ENCODE measurements around the gene SCN10A. TPM values are rescaled to one million over a fixed set of nuclear protein-coding genes. Genes with fewer than 3 reads are reported as not detected.

SCN10A gene
- total and polyA plus RNA-seq, 9 donors = 0.05 TPM; not detected in 8

DNA sequence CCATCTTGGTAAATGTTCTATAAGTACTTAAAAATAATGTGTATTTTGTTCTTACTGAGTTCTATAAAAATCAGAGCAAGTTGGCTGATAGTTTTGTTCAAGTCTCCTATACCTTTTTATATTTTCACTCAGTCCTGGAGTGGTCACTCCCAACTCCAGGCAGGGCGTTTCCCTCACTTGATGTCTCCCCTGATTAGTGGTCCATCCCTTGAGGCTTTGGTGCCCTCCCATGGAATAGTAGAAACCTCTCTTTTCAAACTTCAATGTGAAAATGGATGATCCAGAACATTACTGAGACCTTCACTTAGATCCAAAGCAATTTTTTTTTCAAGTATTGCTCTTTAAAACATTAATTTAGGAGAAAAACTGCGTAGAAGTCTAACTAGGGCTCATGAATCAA, 25.0 kb upstream of the SCN10A start:
- DNase-seq = no peak
- Histone ChIP-seq H3K27ac (no peak overlapping the region), H3K4me1 (ENCODE audit: insufficient read depth) (no peaks in the 10 kb centered on the region), H3K27me3 (no peaks in the 10 kb centered on the region), H3K4me3 (no peak overlapping the region), H3K36me3 (no peaks in the 10 kb centered on the region), H3K9me3 (no peaks in the 10 kb centered on the region)
- 43 to 50% (median 49%) methylated on average over 2 of the region's 2 CpGs for WGBS, 3 donors
- intact Hi-C loops (cut with DNase I) = no loop called here
- TF ChIP-seq POLR2A (IDR thresholded peaks at IDR 0.05) = no peak
- no peak for TF ChIP-seq EP300 (IDR thresholded peaks at IDR 0.05)
- TF ChIP-seq, protein P1, sequence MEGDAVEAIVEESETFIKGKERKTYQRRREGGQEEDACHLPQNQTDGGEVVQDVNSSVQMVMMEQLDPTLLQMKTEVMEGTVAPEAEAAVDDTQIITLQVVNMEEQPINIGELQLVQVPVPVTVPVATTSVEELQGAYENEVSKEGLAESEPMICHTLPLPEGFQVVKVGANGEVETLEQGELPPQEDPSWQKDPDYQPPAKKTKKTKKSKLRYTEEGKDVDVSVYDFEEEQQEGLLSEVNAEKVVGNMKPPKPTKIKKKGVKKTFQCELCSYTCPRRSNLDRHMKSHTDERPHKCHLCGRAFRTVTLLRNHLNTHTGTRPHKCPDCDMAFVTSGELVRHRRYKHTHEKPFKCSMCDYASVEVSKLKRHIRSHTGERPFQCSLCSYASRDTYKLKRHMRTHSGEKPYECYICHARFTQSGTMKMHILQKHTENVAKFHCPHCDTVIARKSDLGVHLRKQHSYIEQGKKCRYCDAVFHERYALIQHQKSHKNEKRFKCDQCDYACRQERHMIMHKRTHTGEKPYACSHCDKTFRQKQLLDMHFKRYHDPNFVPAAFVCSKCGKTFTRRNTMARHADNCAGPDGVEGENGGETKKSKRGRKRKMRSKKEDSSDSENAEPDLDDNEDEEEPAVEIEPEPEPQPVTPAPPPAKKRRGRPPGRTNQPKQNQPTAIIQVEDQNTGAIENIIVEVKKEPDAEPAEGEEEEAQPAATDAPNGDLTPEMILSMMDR (IDR thresholded peaks at IDR 0.05) = no peak

- H3K27ac ChIP-seq = no peak overlapping the region
- no peaks in the 10 kb centered on the region for H3K4me1 ChIP-seq (ENCODE audit: insufficient read depth)
- no peak overlapping the region for H3K4me3 ChIP-seq
- no peaks in the 10 kb centered on the region for H3K36me3 ChIP-seq
- H3K9me3 ChIP-seq = no peaks in the 10 kb centered on the region
- DNase-seq = no peak
- WGBS, 3 donors = 44 to 56% (median 55%) methylated on average over 4 of the region's 4 CpGs
- H3K27me3 ChIP-seq = no peaks in the 10 kb centered on the region
- intact Hi-C loops (cut with DNase I) = no loop called here
- TF ChIP-seq, protein P1 (IDR thresholded peaks at IDR 0.05) = no peak
- no peak for TF ChIP-seq EP300 (IDR thresholded peaks at IDR 0.05)
- no peak for TF ChIP-seq POLR2A (IDR thresholded peaks at IDR 0.05)
Measured at GRCh38 chr3:38837358-38837757, 21.3 kb upstream of the SCN10A start.

DNA sequence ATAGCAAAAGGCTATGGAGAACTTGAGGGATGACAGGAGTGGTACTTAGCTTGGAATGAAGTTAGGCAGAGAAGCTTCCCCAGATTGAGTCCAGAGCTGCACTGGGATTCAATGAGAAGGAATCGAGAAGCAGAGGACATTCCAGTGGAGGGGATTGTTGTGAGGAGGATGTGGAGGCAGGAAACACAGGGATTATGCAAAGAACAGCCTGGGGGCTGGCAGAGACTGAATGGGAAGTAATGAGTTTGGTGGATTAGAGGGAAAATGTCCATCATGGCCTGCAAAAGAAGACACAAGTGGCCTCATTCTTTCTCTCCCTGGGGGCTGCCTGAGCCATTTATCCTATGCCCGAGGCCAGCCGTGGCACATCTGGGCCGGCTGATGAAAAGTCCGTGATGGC, 20.5 kb upstream of the SCN10A start:
- no peak overlapping the region for H3K27ac ChIP-seq
- no peak overlapping the region for H3K4me3 ChIP-seq
- WGBS, 3 donors = 77 to 81% (median 81%) methylated on average over 5 of the region's 5 CpGs
- intact Hi-C loops (cut with DNase I) = no loop called here
- H3K9me3 ChIP-seq = no peaks in the 10 kb centered on the region
- no peaks in the 10 kb centered on the region for H3K36me3 ChIP-seq
- no peaks in the 10 kb centered on the region for H3K27me3 ChIP-seq
- DNase-seq = no peak
- no peaks in the 10 kb centered on the region for H3K4me1 ChIP-seq (ENCODE audit: insufficient read depth)
- TF ChIP-seq, protein P1 (IDR thresholded peaks at IDR 0.05) = no peak
- no peak for TF ChIP-seq EP300 (IDR thresholded peaks at IDR 0.05)
- TF ChIP-seq POLR2A (IDR thresholded peaks at IDR 0.05) = no peak

DNA sequence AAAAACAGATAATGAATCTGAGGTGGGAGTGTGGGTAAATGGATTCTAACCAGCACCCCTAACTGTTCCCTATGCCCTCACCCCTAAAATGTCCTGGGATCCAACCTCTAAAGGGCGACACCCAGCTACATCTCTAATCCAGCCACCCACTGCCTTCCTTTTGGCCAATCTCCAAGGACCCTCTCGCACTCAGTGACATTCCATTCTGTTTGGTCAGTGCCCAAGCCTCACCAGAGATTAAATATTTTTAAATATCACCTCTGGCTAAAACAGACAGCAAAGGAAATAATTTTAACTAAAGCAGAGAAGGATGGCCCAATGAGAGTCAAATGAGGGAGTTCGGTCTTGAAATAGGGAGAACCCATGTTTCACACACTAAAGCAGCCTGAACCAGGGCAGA, 19.9 kb upstream of the SCN10A start:
- H3K27ac ChIP-seq = no peak overlapping the region
- TF ChIP-seq POLR2A (IDR thresholded peaks at IDR 0.05) (no peak), EP300 (IDR thresholded peaks at IDR 0.05) (no peak)
- TF ChIP-seq, protein P1 (IDR thresholded peaks at IDR 0.05) = no peak
- no peaks in the 10 kb centered on the region for H3K9me3 ChIP-seq
- H3K36me3 ChIP-seq = no peaks in the 10 kb centered on the region
- WGBS, 3 donors = 59 to 70% (median 60%) methylated on average over 3 of the region's 3 CpGs
- H3K4me3 ChIP-seq = no peak overlapping the region
- intact Hi-C loops (cut with DNase I) = no loop called here
- no peak for DNase-seq
- H3K27me3 ChIP-seq = no peaks in the 10 kb centered on the region
- no peaks in the 10 kb centered on the region for H3K4me1 ChIP-seq (ENCODE audit: insufficient read depth)

GRCh38 chr3:38834717-38835116, 18.7 kb upstream of the SCN10A start:
- H3K4me1 ChIP-seq (ENCODE audit: insufficient read depth) = no peaks in the 10 kb centered on the region
- intact Hi-C loops (cut with DNase I) = no loop called here
- H3K36me3 ChIP-seq = no peaks in the 10 kb centered on the region
- no peaks in the 10 kb centered on the region for H3K9me3 ChIP-seq
- H3K27ac ChIP-seq = no peak overlapping the region
- no peak for DNase-seq
- TF ChIP-seq EP300 (IDR thresholded peaks at IDR 0.05) (no peak), POLR2A (IDR thresholded peaks at IDR 0.05) (no peak)
- TF ChIP-seq, protein P1 (IDR thresholded peaks at IDR 0.05) = no peak
- no peaks in the 10 kb centered on the region for H3K27me3 ChIP-seq
- H3K4me3 ChIP-seq = no peak overlapping the region

Measured in ovary (tissue), 9 donors.